Loucy (cell line): Measurements from ENCODE around the gene TMEM169.
A peak's percentile ranks its signal among the peaks of the same experiment; 100 is the strongest.

ENCODE experiments used
- H2AFZ ChIP-seq: fragments of 200-600 bp; sonication (generic); 2 replicates; pipeline ENCODE4 v1.6.0; 2016; ENCODE audit warnings: antibody characterized with exemption, mild to moderate bottlenecking, low read length, moderate library complexity
- H3F3A ChIP-seq: fragments of 200-600 bp; 2 replicates; pipeline ENCODE4 v1.6.0; 2016; ENCODE audit warnings: antibody characterized with exemption, low read depth, mild to moderate bottlenecking
- H3K27me3 ChIP-seq: fragments of 200-600 bp; sonication (generic); 2 replicates; pipeline ENCODE4 v1.6.1; 2014; ENCODE audit warnings: low read length, mild to moderate bottlenecking; ENCODE audit not compliant: insufficient read depth, poor library complexity, severe bottlenecking
- H3K36me3 ChIP-seq: fragments of 200-600 bp; sonication (generic); 2 replicates; pipeline ENCODE4 v1.6.1; 2016; ENCODE audit warnings: low read length; ENCODE audit not compliant: insufficient read depth
- H3K4me1 ChIP-seq: fragments of 200-600 bp; sonication (generic); 2 replicates; pipeline ENCODE4 v1.5.1; 2014; ENCODE audit warnings: low read length, mild to moderate bottlenecking; ENCODE audit not compliant: insufficient read depth, poor library complexity, severe bottlenecking
- H3K4me2 ChIP-seq: fragments of 200-600 bp; sonication (generic); 2 replicates; pipeline ENCODE4 v1.6.0; 2014; ENCODE audit warnings: antibody characterized with exemption, low read length, low read depth, mild to moderate bottlenecking; ENCODE audit not compliant: poor library complexity, severe bottlenecking
- H3K4me3 ChIP-seq: fragments of 200-600 bp; sonication (generic); 2 replicates; pipeline ENCODE4 v1.5.1; 2014; ENCODE audit warnings: low read length, mild to moderate bottlenecking, mixed read lengths; ENCODE audit not compliant: poor library complexity, severe bottlenecking
- H3K79me2 ChIP-seq: fragments of 200-600 bp; sonication (generic); 2 replicates; pipeline ENCODE4 v1.6.1; 2014; ENCODE audit warnings: low read length; ENCODE audit not compliant: insufficient read depth
- H3K9ac ChIP-seq: fragments of 200-600 bp; sonication (generic); 2 replicates; pipeline ENCODE4 v1.6.0; 2014; ENCODE audit warnings: mild to moderate bottlenecking, low read depth, low read length, moderate library complexity; ENCODE audit not compliant: poor library complexity, severe bottlenecking
- H3K9me2 ChIP-seq: fragments of 200-600 bp; sonication (generic); replicated peaks from 2 replicates; pipeline ENCODE4 v1.6.1; 2016; ENCODE audit warnings: low read depth, low read length, mixed read lengths
- H3K9me3 ChIP-seq: fragments of 200-600 bp; sonication (generic); 2 replicates; pipeline ENCODE4 v1.6.1; 2014; ENCODE audit warnings: mild to moderate bottlenecking, antibody characterized with exemption, low read length, low read depth; ENCODE audit not compliant: insufficient read depth
- H4K20me1 ChIP-seq: fragments of 200-600 bp; sonication (generic); 2 replicates; pipeline ENCODE4 v1.6.0; 2014; ENCODE audit warnings: antibody characterized with exemption, low read length, mild to moderate bottlenecking; ENCODE audit not compliant: insufficient read depth, poor library complexity, severe bottlenecking
- CTCF ChIP-seq: fragments of 200-600 bp; sonication (generic); conservative IDR thresholded peaks from 2 replicates; pipeline ENCODE4 v1.5.1; 2014; ENCODE audit warnings: mild to moderate bottlenecking, antibody characterized with exemption, low read length
- EZH2phosphoT487 ChIP-seq: fragments of 200-600 bp; IDR thresholded peaks from 2 replicates; pipeline ENCODE4 v1.6.1; 2018; ENCODE audit warnings: antibody characterized with exemption, mild to moderate bottlenecking, moderate library complexity, borderline replicate concordance

TMEM169 gene

GRCh38 chr2:216107760-216108159, 26.0 kb downstream of the TMEM169 start:
- peaks cover 8% of the 10 kb centered on the region for H3K27me3 ChIP-seq
- no peaks in the 10 kb centered on the region for H3K9me2 ChIP-seq
- H4K20me1 ChIP-seq = peaks cover 31% of the 10 kb centered on the region
- H3K79me2 ChIP-seq = peaks cover 40% of the 10 kb centered on the region
- H3K9ac ChIP-seq = peak overlapping the region; percentile 99
- peaks cover 9% of the 10 kb centered on the region; the same call in 1 of the 2 replicates for H3F3A ChIP-seq
- no peak overlapping the region for H2AFZ ChIP-seq
- H3K4me3 ChIP-seq = no peak overlapping the region
- H3K36me3 ChIP-seq = peaks cover 24% of the 10 kb centered on the region
- H3K4me2 ChIP-seq = no peak overlapping the region
- H3K4me1 ChIP-seq = peaks cover 32% of the 10 kb centered on the region
- no peaks in the 10 kb centered on the region for H3K9me3 ChIP-seq
- no peak for TF ChIP-seq CTCF
- TF ChIP-seq EZH2phosphoT487 = no peak

GRCh38 chr2:216108310-216108966, 26.7 kb downstream of the TMEM169 start:
- H3F3A ChIP-seq = peaks cover 16% of the 10 kb centered on the region
- H3K9me2 ChIP-seq = no peaks in the 10 kb centered on the region
- peak overlapping the region; percentile 99 for H3K9ac ChIP-seq
- H2AFZ ChIP-seq = no peak overlapping the region
- peaks cover 47% of the 10 kb centered on the region for H3K79me2 ChIP-seq
- H3K4me2 ChIP-seq = peak overlapping the region; percentile 94
- no peaks in the 10 kb centered on the region for H3K9me3 ChIP-seq
- peaks cover 8% of the 10 kb centered on the region for H3K27me3 ChIP-seq
- peaks cover 39% of the 10 kb centered on the region for H3K4me1 ChIP-seq
- peak overlapping the region; percentile 91 for H3K4me3 ChIP-seq
- TF ChIP-seq EZH2phosphoT487 (no peak), CTCF (no peak)
- H3K36me3 ChIP-seq = peaks cover 31% of the 10 kb centered on the region
- peaks cover 38% of the 10 kb centered on the region for H4K20me1 ChIP-seq

- H3K27me3 ChIP-seq = peaks cover 8% of the 10 kb centered on the region
- H3K4me2 ChIP-seq = peak within 1 kb of the TSS; percentile 94
- peaks cover 39% of the 10 kb centered on the region for H3K36me3 ChIP-seq
- H3K4me1 ChIP-seq = peaks cover 47% of the 10 kb centered on the region
- peaks cover 46% of the 10 kb centered on the region for H4K20me1 ChIP-seq
- H3K79me2 ChIP-seq = peaks cover 54% of the 10 kb centered on the region
- peak within 1 kb of the TSS; percentile 42; the same call in 1 of the 2 replicates for H2AFZ ChIP-seq
- no peaks in the 10 kb centered on the region for H3K9me3 ChIP-seq
- H3F3A ChIP-seq = peaks cover 24% of the 10 kb centered on the region
- H3K9me2 ChIP-seq = no peaks in the 10 kb centered on the region
- H3K4me3 ChIP-seq = peak within 1 kb of the TSS; percentile 91
- TF ChIP-seq EZH2phosphoT487 = no peak
- no peak for TF ChIP-seq CTCF
- H3K9ac ChIP-seq = peak within 1 kb of the TSS; percentile 99
Measured at GRCh38 chr2:216108967-216109921, 27.5 kb downstream of the TMEM169 start, which contains the start of gene XRCC5. Gene XRCC5, plus strand, starts transcription at chr2:216109348. Its CDS starts 89 bp downstream, at chr2:216109437.
